Peyer's patch (tissue), 4 donors: ENCODE results near the gene ZFP64. TPM values are rescaled to one million over a fixed set of nuclear protein-coding genes. Genes with fewer than 3 reads are reported as not detected.
A peak's percentile ranks its signal among the peaks of the same experiment; 100 is the strongest.

ENCODE experiments used
- DNase-seq, 3 donors: peaks; one replicate each; pipeline ENCODE4 v3.0.0-alpha.2; 2017 to 2019
- H3K27ac ChIP-seq, 4 donors: fragments of 200-600 bp; sonication (generic); one replicate each; pipeline ENCODE4 v1.5.1; 2016 to 2019
- H3K27me3 ChIP-seq, 2 donors: fragments of 200-600 bp; sonication (generic); one replicate each; pipeline ENCODE4 v1.5.1; 2019
- H3K36me3 ChIP-seq, 3 donors: fragments of 200-600 bp; sonication (generic); one replicate each; pipeline ENCODE4 v1.5.1; 2016 to 2019
- H3K4me1 ChIP-seq, 4 donors: fragments of 200-600 bp; sonication (generic); one replicate each; pipeline ENCODE4 v1.5.1; 2016 to 2019
- H3K4me3 ChIP-seq, 4 donors: fragments of 200-600 bp; sonication (generic); 1 replicate in 3 of 4; 2 replicates in 1 of 4; pipeline ENCODE4 v1.5.1; 2016 to 2019; ENCODE audit warnings: mild to moderate bottlenecking in 1 of 4
- H3K9me3 ChIP-seq, 4 donors: fragments of 200-600 bp; sonication (generic); one replicate each; pipeline ENCODE4 v1.5.1; 2016 to 2019; ENCODE audit warnings: mild to moderate bottlenecking in 1 of 4
- POLR2A ChIP-seq, 2 donors: fragments of 450-650 bp; IDR thresholded peaks; one replicate each; pipeline ENCODE4 v1.5.1; 2017; ENCODE audit warnings: antibody characterized with exemption in 2 of 2, mild to moderate bottlenecking in 2 of 2, moderate library complexity in 2 of 2
- total RNA-seq, 4 donors: library from RNA; depleted of rRNA; stranded (reverse); fragments of >200 nt; gene quantifications; one replicate each; pipeline ENCODE4 v1.1.0, GENCODE V29; 2016
- TF ChIP-seq, protein P1 (sequence below), 6 experiments: fragments of 450-650 bp in 4 of 6; fragments of 200-600 bp in 2 of 6; sonication (generic) in 1 of 6; IDR thresholded peaks; one replicate each; pipeline ENCODE4 v1.5.1; 2017 to 2019; ENCODE audit warnings: antibody characterized with exemption in 6 of 6, mild to moderate bottlenecking in 3 of 6, moderate library complexity in 1 of 6

Gene ZFP64
- total RNA-seq, 4 donors from 2014 or later, result 10.5 to 32.9 (median 16.1) TPM

DNA sequence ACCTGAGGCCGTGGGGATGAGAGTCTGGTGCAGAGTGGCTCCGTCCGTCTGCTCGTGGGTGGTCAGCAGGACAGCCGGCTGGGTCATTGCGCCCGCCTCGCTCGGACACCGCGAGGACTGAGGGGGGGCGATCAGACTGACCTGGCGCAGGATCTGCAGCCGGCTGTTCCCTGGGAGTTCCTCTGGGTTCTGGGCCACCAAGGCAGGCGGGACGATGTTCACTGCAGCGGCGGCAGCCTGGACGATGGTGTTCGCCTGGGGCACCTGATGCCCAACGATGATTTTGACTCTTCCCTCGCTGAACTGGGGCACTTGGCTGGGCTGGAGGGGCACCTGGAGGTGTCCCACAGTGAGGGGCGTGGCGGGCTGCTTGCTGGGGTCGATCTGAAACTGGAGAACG is 39.2 kb downstream of the ZFP64 start:
- H3K4me3 ChIP-seq, result no peak overlapping the region
- no peaks in the 10 kb centered on the region for H3K9me3 ChIP-seq
- peaks cover 0 to 31% (median 0%) of the 10 kb centered on the region in 3 donors for H3K36me3 ChIP-seq
- no peaks in the 10 kb centered on the region for H3K27me3 ChIP-seq
- TF ChIP-seq POLR2A (IDR thresholded peaks at IDR 0.05), result no peak
- TF ChIP-seq, protein P1, sequence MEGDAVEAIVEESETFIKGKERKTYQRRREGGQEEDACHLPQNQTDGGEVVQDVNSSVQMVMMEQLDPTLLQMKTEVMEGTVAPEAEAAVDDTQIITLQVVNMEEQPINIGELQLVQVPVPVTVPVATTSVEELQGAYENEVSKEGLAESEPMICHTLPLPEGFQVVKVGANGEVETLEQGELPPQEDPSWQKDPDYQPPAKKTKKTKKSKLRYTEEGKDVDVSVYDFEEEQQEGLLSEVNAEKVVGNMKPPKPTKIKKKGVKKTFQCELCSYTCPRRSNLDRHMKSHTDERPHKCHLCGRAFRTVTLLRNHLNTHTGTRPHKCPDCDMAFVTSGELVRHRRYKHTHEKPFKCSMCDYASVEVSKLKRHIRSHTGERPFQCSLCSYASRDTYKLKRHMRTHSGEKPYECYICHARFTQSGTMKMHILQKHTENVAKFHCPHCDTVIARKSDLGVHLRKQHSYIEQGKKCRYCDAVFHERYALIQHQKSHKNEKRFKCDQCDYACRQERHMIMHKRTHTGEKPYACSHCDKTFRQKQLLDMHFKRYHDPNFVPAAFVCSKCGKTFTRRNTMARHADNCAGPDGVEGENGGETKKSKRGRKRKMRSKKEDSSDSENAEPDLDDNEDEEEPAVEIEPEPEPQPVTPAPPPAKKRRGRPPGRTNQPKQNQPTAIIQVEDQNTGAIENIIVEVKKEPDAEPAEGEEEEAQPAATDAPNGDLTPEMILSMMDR (IDR thresholded peaks at IDR 0.05), result no peak
- DNase-seq, result no peak
- no peak overlapping the region for H3K27ac ChIP-seq
- no peaks in the 10 kb centered on the region for H3K4me1 ChIP-seq

DNA sequence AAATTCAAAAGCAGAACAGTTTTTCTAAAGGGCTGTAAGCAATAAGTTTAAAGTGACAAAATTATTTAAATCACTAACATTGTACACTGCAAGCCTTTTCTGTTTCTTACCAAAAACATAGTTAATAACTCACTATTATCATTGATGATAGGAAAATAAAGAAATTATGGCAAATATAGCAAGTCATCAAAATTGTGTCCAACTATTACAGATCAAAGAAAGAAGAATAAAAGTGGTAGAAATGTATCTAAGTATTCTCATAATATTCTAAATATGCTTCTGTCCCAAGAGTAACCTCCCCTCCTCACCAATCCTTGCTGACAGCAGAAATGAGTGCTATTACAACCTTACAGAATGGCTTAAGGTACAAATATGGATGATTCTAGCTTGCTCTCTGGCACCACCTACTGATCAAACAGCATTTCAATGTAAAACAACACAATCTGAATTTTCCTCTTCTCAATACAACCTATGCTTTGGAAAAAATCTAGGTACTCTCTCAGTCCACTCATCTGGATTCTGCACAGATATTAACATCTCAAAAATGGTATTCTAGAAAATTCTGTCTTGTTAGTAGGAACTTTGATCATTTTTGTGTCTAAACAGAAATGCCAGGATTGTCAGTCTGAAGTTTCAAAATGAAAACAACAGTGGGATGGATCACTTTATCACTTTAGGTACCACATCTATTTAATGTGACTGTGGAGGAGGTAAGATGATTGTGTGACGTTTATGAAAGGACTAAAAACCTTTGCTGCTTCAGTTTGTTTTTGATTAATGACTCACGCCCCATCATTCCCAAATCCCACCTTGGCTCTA is 40.9 kb downstream of the ZFP64 start:
- peaks cover 0 to 20% (median 0%) of the 10 kb centered on the region in 3 donors for H3K36me3 ChIP-seq
- H3K4me3 ChIP-seq, result no peak overlapping the region
- no peak for TF ChIP-seq POLR2A (IDR thresholded peaks at IDR 0.05)
- TF ChIP-seq, protein P1 (IDR thresholded peaks at IDR 0.05), result peak; percentile 41 to 71 (median 65)
- peak in 1 of 3 donors; percentile 59 for DNase-seq
- no peak overlapping the region for H3K27ac ChIP-seq
- H3K9me3 ChIP-seq, result no peaks in the 10 kb centered on the region
- H3K4me1 ChIP-seq, result no peaks in the 10 kb centered on the region
- H3K27me3 ChIP-seq, result no peaks in the 10 kb centered on the region

DNA sequence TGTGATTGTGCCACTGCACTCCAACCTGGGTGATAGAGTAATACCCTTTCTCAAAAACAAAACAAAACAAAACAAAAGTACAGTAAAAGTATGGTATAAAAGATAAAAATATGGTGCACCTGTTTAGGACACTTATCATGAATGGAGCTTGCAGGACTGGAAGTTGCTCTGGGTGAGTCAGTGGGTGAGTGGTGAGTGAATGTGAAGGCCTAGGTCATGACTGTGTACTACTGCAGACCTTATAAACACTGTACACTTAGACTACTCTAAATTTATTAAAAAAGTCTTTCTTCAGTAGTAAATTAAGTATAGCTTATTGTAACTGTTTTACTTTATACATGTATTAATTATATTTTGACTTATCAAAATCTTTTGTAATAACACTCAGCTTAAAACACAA is 46.0 kb downstream of the ZFP64 start:
- no peak overlapping the region for H3K4me3 ChIP-seq
- no peak for TF ChIP-seq POLR2A (IDR thresholded peaks at IDR 0.05)
- TF ChIP-seq, protein P1 (IDR thresholded peaks at IDR 0.05), result no peak

DNA sequence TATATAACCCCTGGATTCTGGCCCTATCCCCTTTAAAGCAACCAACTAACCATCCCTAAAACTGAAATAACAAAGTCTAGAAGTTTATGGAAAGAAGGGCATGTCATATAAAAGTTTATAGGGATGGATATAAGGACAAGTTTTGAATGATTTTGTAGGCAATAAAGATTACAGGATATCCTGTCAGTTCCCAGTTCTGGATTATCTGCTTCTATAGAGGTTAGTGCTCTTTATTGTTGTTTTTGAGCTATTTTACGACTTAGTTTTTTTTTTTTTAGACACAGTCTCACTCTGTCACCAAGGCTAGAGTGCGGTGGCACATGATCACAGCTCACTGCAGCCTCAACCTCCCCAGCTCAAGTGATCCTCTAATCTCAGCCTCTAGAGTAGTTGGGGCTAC is 48.3 kb downstream of the ZFP64 start:
- DNase-seq, result no peak
- Histone ChIP-seq H3K27me3 (no peaks in the 10 kb centered on the region), H3K27ac (no peak overlapping the region), H3K4me3 (no peak overlapping the region), H3K36me3 (no peaks in the 10 kb centered on the region), H3K9me3 (no peaks in the 10 kb centered on the region), H3K4me1 (no peaks in the 10 kb centered on the region)
- TF ChIP-seq, protein P1 (IDR thresholded peaks at IDR 0.05), result no peak
- TF ChIP-seq POLR2A (IDR thresholded peaks at IDR 0.05), result no peak

More for the DNA sequence above, 46.0 kb downstream of the ZFP64 start:
- Histone ChIP-seq H3K27me3 (no peaks in the 10 kb centered on the region), H3K9me3 (no peaks in the 10 kb centered on the region), H3K27ac (no peak overlapping the region), H3K36me3 (no peaks in the 10 kb centered on the region), H3K4me1 (no peaks in the 10 kb centered on the region)
- no peak for DNase-seq

DNA sequence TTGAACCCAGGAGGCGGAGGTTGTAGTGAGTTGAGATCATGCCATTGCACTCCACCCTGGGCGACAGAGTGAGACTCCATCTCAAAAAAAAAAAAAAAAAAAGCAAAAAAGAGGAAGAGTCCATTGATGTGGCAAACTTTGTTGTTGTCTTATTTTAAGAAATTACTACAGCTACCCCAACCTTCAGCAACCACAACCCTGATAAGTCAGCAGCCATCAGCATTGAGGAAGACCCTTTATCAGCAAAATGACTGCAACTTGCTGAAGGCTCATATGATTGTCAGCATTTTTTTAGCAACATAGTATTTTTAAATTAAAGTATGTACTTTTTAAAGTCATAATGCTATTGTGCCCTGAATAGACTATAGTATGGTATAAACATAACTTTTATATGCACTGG is 48.8 kb downstream of the ZFP64 start:
- TF ChIP-seq POLR2A (IDR thresholded peaks at IDR 0.05), result no peak
- TF ChIP-seq, protein P1 (IDR thresholded peaks at IDR 0.05), result no peak
- Histone ChIP-seq H3K9me3 (no peaks in the 10 kb centered on the region), H3K4me3 (no peak overlapping the region), H3K36me3 (no peaks in the 10 kb centered on the region), H3K4me1 (no peaks in the 10 kb centered on the region), H3K27ac (no peak overlapping the region), H3K27me3 (no peaks in the 10 kb centered on the region)
- no peak for DNase-seq
